SK-N-SH (cell line): ENCODE data around the gene USH1G.

ENCODE experiments used
- EP300 ChIP-seq, 2 experiments: IDR thresholded peaks; 2 replicates each; pipeline versions ENCODE4 v1.4.0 to v1.6.1; 2012; ENCODE audit warnings: borderline replicate concordance in 1 of 2, low read depth in 1 of 2, low read length in 1 of 2
- GATA2 ChIP-seq: sonication (generic); formaldehyde crosslinking; IDR thresholded peaks from 2 replicates; pipeline ENCODE4 v1.5.0; 2020; ENCODE audit warnings: mild to moderate bottlenecking, missing genetic modification reagents
- TF ChIP-seq, protein P1 (sequence below): fragments of 200-600 bp; sonication (generic); IDR thresholded peaks from 2 replicates; pipeline ENCODE4 v1.6.1; 2017; ENCODE audit warnings: antibody characterized with exemption, mild to moderate bottlenecking, moderate library complexity

DNA sequence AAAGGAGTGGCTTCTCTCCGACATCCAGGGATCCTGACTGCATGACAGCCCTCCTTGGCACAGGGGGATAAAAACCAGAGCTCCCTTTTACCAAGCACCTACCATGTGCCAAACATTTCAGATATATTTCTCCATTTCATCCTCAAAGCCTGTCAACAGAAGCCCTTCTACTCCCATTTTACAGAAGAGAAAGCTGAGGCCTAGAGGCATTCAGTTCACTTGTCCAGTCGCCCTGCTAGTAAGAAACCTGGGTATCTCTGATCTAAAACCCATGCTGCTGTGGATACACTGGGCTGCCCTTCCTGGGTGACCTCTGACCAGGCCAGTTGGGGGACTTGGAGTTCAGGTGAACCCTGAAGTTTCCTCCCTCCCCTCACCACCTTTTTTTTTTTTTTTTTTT lies 44.4 kb downstream of the USH1G start:
- TF ChIP-seq GATA2 (CRISPR knock-in tag) = no peak
- TF ChIP-seq EP300 (IDR thresholded peaks at IDR 0.05; ENCODE audit: borderline replicate concordance in 1 of 2, low read depth in 1 of 2, low read length in 1 of 2) = no peak
- TF ChIP-seq, protein P1, sequence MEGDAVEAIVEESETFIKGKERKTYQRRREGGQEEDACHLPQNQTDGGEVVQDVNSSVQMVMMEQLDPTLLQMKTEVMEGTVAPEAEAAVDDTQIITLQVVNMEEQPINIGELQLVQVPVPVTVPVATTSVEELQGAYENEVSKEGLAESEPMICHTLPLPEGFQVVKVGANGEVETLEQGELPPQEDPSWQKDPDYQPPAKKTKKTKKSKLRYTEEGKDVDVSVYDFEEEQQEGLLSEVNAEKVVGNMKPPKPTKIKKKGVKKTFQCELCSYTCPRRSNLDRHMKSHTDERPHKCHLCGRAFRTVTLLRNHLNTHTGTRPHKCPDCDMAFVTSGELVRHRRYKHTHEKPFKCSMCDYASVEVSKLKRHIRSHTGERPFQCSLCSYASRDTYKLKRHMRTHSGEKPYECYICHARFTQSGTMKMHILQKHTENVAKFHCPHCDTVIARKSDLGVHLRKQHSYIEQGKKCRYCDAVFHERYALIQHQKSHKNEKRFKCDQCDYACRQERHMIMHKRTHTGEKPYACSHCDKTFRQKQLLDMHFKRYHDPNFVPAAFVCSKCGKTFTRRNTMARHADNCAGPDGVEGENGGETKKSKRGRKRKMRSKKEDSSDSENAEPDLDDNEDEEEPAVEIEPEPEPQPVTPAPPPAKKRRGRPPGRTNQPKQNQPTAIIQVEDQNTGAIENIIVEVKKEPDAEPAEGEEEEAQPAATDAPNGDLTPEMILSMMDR = no peak
